ENCODE data around the gene CRLF1.

DNA sequence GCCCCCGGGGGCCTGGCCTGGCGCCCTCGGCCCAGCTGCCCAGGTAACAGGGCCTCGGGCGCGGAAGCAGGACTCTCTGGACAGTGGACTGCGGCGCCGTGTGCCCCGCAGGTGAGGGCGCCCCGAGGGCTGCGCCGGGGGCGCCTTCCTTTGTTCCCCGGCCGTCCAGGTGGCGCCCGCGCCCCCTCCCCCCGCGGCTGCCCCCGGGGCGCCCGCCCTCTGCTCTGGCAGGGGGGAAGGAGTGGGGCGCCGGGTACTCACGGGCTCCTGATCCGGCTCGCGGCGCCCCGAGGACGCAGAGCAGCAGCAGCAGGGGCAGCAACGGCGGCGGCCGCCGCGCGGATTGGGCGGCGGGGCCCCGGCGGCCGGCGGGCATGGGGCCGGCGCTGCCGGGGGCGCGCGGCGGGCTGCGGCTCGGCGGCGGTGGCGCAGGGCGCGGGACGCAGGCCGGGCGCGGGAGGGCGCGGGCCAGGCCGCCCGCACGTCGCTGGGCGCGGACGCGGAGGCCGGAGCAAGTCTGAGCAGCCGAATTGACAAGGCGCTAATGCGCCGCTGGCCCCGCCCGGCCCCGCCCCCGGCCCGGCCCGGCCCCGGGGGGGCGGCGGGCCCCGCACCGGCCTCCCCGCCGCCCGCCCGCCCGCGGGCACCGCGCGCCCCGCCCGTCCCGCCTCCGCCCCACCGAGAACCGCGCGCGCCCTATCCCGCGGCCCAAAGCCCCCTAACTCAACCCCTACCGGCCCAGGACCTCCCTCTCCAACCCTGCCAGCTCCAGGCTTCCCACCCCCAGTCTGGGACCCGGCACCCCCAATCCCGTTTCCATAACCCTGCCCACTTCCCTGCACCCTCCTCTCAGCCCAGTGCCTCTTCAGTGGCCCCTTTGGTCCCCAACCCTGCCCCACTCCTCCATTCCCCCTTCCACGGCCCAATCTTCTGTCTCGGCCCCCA lies at the start of gene CRLF1:
- TF ChIP-seq, protein P1, sequence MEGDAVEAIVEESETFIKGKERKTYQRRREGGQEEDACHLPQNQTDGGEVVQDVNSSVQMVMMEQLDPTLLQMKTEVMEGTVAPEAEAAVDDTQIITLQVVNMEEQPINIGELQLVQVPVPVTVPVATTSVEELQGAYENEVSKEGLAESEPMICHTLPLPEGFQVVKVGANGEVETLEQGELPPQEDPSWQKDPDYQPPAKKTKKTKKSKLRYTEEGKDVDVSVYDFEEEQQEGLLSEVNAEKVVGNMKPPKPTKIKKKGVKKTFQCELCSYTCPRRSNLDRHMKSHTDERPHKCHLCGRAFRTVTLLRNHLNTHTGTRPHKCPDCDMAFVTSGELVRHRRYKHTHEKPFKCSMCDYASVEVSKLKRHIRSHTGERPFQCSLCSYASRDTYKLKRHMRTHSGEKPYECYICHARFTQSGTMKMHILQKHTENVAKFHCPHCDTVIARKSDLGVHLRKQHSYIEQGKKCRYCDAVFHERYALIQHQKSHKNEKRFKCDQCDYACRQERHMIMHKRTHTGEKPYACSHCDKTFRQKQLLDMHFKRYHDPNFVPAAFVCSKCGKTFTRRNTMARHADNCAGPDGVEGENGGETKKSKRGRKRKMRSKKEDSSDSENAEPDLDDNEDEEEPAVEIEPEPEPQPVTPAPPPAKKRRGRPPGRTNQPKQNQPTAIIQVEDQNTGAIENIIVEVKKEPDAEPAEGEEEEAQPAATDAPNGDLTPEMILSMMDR (IDR thresholded peaks at IDR 0.05): no peak
- no peak for TF ChIP-seq EZH2 (IDR thresholded peaks at IDR 0.05; ENCODE audit: borderline replicate concordance, insufficient read depth, low read depth, low read length, poor library complexity, severe bottlenecking)

Data from B cell (primary cell).